Parathyroid adenoma (tissue), 2 donors: ENCODE measurements around the gene KAT2A.
A peak's percentile ranks its signal among the peaks of the same experiment; 100 is the strongest.

Experiments
- H2AFZ ChIP-seq: fragments of 300-600 bp; sonication (generic); one replicate; pipeline ENCODE4 v1.7.0; 2017; ENCODE audit warnings: antibody characterized with exemption, mild to moderate bottlenecking
- H3K27ac ChIP-seq: fragments of 300-600 bp; sonication (generic); one replicate; pipeline ENCODE4 v1.7.0; 2017
- H3K27me3 ChIP-seq: fragments of 300-600 bp; sonication (generic); one replicate; pipeline ENCODE4 v1.7.0; 2017; ENCODE audit warnings: low read length; ENCODE audit not compliant: control insufficient read depth, insufficient read depth
- H3K36me3 ChIP-seq: fragments of 300-600 bp; sonication (generic); one replicate; pipeline ENCODE4 v1.7.0; 2017; ENCODE audit warnings: low read length; ENCODE audit not compliant: control insufficient read depth, insufficient read depth
- H3K4me1 ChIP-seq: fragments of 300-600 bp; sonication (generic); one replicate; pipeline ENCODE4 v1.7.0; 2017; ENCODE audit warnings: control low read depth
- H3K4me2 ChIP-seq: fragments of 300-600 bp; sonication (generic); one replicate; pipeline ENCODE4 v1.7.0; 2017; ENCODE audit warnings: low read length
- H3K4me3 ChIP-seq: fragments of 300-600 bp; sonication (generic); one replicate; pipeline ENCODE4 v1.7.0; 2017; ENCODE audit warnings: low read depth, low read length
- H3K79me2 ChIP-seq: fragments of 300-600 bp; sonication (generic); one replicate; pipeline ENCODE4 v1.7.0; 2017; ENCODE audit warnings: control low read depth
- H3K9ac ChIP-seq: fragments of 300-600 bp; sonication (generic); one replicate; pipeline ENCODE4 v1.7.0; 2017; ENCODE audit warnings: mild to moderate bottlenecking
- H3K9me3 ChIP-seq: fragments of 300-600 bp; sonication (generic); one replicate; pipeline ENCODE4 v1.7.0; 2017; ENCODE audit warnings: low read length; ENCODE audit not compliant: control insufficient read depth
- CTCF ChIP-seq: fragments of 300-600 bp; sonication (generic); IDR thresholded peaks from one replicate; pipeline ENCODE4 v1.7.0; 2017; ENCODE audit warnings: antibody characterized with exemption, mild to moderate bottlenecking
- donor health status: primary hyperparathyroidism.

Gene KAT2A

GRCh38 chr17:42120770-42121769 lies at the start of gene KAT2A:
KAT2A (minus strand) TSS chr17:42121367; CDS start chr17:42121304, 63 bp downstream.
- peak within 1 kb of the TSS; percentile 23 for H3K9ac ChIP-seq
- no peaks in the 10 kb centered on the region for H3K27me3 ChIP-seq
- no peak within 1 kb of the TSS for H3K27ac ChIP-seq
- peaks cover 3% of the 10 kb centered on the region for H3K4me1 ChIP-seq
- no peaks in the 10 kb centered on the region for H3K36me3 ChIP-seq
- peak within 1 kb of the TSS; percentile 56 for H3K4me3 ChIP-seq
- H2AFZ ChIP-seq, result peak within 1 kb of the TSS; percentile 95
- TF ChIP-seq CTCF, result no peak
- no peaks in the 10 kb centered on the region for H3K79me2 ChIP-seq
- H3K9me3 ChIP-seq, result no peaks in the 10 kb centered on the region
- H3K4me2 ChIP-seq, result peak within 1 kb of the TSS; percentile 69

GRCh38 chr17:42169351-42169750 lies 48.2 kb upstream of the KAT2A start:
- Histone ChIP-seq H3K9ac (no peak overlapping the region), H3K9me3 (no peaks in the 10 kb centered on the region), H3K4me1 (no peaks in the 10 kb centered on the region), H3K79me2 (no peaks in the 10 kb centered on the region), H2AFZ (no peak overlapping the region), H3K4me2 (no peak overlapping the region), H3K4me3 (no peak overlapping the region), H3K27me3 (no peaks in the 10 kb centered on the region), H3K27ac (no peak overlapping the region), H3K36me3 (no peaks in the 10 kb centered on the region)
- no peak for TF ChIP-seq CTCF

- Histone ChIP-seq H3K79me2 (no peaks in the 10 kb centered on the region), H3K4me3 (no peak overlapping the region), H3K36me3 (no peaks in the 10 kb centered on the region), H3K9me3 (no peaks in the 10 kb centered on the region), H3K27me3 (no peaks in the 10 kb centered on the region), H3K4me1 (no peaks in the 10 kb centered on the region), H2AFZ (no peak overlapping the region), H3K4me2 (no peak overlapping the region), H3K27ac (no peak overlapping the region), H3K9ac (no peak overlapping the region)
- TF ChIP-seq CTCF, result no peak
Observed at GRCh38 chr17:42167807-42168206, 46.6 kb upstream of the KAT2A start.

GRCh38 chr17:42166196-42166763 lies 45.1 kb upstream of the KAT2A start:
- Histone ChIP-seq H3K4me2 (no peak overlapping the region), H2AFZ (no peak overlapping the region), H3K4me3 (no peak overlapping the region), H3K27ac (no peak overlapping the region), H3K4me1 (peaks cover 2% of the 10 kb centered on the region), H3K27me3 (no peaks in the 10 kb centered on the region), H3K79me2 (no peaks in the 10 kb centered on the region), H3K9ac (no peak overlapping the region), H3K36me3 (no peaks in the 10 kb centered on the region), H3K9me3 (no peaks in the 10 kb centered on the region)
- TF ChIP-seq CTCF, result no peak
